ENCODE measurements around the gene HSPBAP1. TPM values are rescaled to one million over a fixed set of nuclear protein-coding genes. Genes with fewer than 3 reads are reported as not detected.

The HSPBAP1 gene
- total RNA-seq, 2 experiments from 2014 or later: 4.0 to 4.2 TPM

GRCh38 chr3:122795674-122796195 is 2.1 kb upstream of the HSPBAP1 start:
- intact Hi-C loops (cut with micrococcal nuclease): loop anchor here (10.0 kb wide), 1 partner anchor 411 kb away; the partner anchor contains the start of genes FAM162A and MIX23
- Mint-ChIP-seq H3K36me3 (ENCODE audit: low read depth) (no peaks in the 10 kb centered on the region), H3K27ac (no peak overlapping the region), H3K27me3 (no peaks in the 10 kb centered on the region), H3K9me3 (no peaks in the 10 kb centered on the region), H3K4me1 (ENCODE audit: low read depth) (peaks cover 26% of the 10 kb centered on the region), H3K4me3 (no peak overlapping the region)
- CTCF ChIA-PET: no interaction called here
- DNase-seq (peak; percentile 42), ATAC-seq (no peak)
- POLR2A ChIA-PET: no interaction called here
- no peak for TF ChIP-seq CTCF (IDR thresholded peaks at IDR 0.05)

- no peaks in the 10 kb centered on the region for H3K27me3 Mint-ChIP-seq
- no peak for TF ChIP-seq CTCF (IDR thresholded peaks at IDR 0.05)
- no peaks in the 10 kb centered on the region for H3K9me3 Mint-ChIP-seq
- peak; percentile 73 for ATAC-seq
- H3K27ac Mint-ChIP-seq: peak within 1 kb of the TSS; percentile 87
- H3K4me1 Mint-ChIP-seq (ENCODE audit: low read depth): peaks cover 26% of the 10 kb centered on the region
- no peak within 1 kb of the TSS for H3K4me3 Mint-ChIP-seq
- intact Hi-C loops (cut with micrococcal nuclease): loop anchor here (10.0 kb wide), 1 partner anchor 410 kb away; the partner anchor contains the start of genes FAM162A and MIX23
- no peaks in the 10 kb centered on the region for H3K36me3 Mint-ChIP-seq (ENCODE audit: low read depth)
- POLR2A ChIA-PET: no interaction called here
- CTCF ChIA-PET: no interaction called here
- peak; percentile 61 for DNase-seq
Observed at GRCh38 chr3:122794779-122795673, 1.4 kb upstream of the HSPBAP1 start, which contains the start of gene SLC49A4. Gene SLC49A4 (plus strand): TSS chr3:122795069. CDS start chr3:122795193, 124 bp downstream.

- no peak for TF ChIP-seq CTCF (IDR thresholded peaks at IDR 0.05)
- Mint-ChIP-seq H3K36me3 (ENCODE audit: low read depth) (no peaks in the 10 kb centered on the region), H3K4me3 (no peak overlapping the region), H3K27me3 (no peaks in the 10 kb centered on the region), H3K9me3 (no peaks in the 10 kb centered on the region), H3K4me1 (ENCODE audit: low read depth) (peaks cover 26% of the 10 kb centered on the region), H3K27ac (peak overlapping the region; percentile 87)
- intact Hi-C loops (cut with micrococcal nuclease): loop anchor here (10.0 kb wide), 1 partner anchor 410 kb away; the partner anchor contains the start of genes FAM162A and MIX23
- POLR2A ChIA-PET: interaction anchor here (0.9 kb wide), 1 partner anchor 230 kb away, joined by 3 read pairs; no protein-coding TSS in a partner anchor
- CTCF ChIA-PET: interaction anchor here (1.0 to 1.8 kb wide), 3 partner anchors 18 to 234 kb away, joined by 3 to 6 read pairs (median 4); no protein-coding TSS in a partner anchor
- no peak for ATAC-seq
- DNase-seq: no peak
Observed at GRCh38 chr3:122794483-122794778, 800 bp upstream of the HSPBAP1 start.

- CTCF ChIA-PET: interaction anchor here (1.0 to 1.4 kb wide), 2 partner anchors 33 to 151 kb away, joined by 4 read pairs; no protein-coding TSS in a partner anchor
- no peak for ATAC-seq
- Mint-ChIP-seq H3K36me3 (ENCODE audit: low read depth) (no peaks in the 10 kb centered on the region), H3K27me3 (no peaks in the 10 kb centered on the region), H3K4me3 (no peak overlapping the region), H3K27ac (no peak overlapping the region), H3K4me1 (ENCODE audit: low read depth) (peaks cover 29% of the 10 kb centered on the region), H3K9me3 (no peaks in the 10 kb centered on the region)
- intact Hi-C loops (cut with micrococcal nuclease): loop anchor here (10.0 kb wide), 1 partner anchor 405 kb away; the partner anchor contains the start of genes FAM162A and MIX23
- POLR2A ChIA-PET: no interaction called here
- DNase-seq: no peak
- no peak for TF ChIP-seq CTCF (IDR thresholded peaks at IDR 0.05)
Observed at GRCh38 chr3:122789585-122790273, 3.9 kb downstream of the HSPBAP1 start.

Data from activated CD8-positive, alpha-beta T cell treated with anti-CD3 and anti-CD28 coated beads for 36 hours (primary cell).